ENCODE measurements around the gene CUX1.
A peak's percentile ranks its signal among the peaks of the same experiment; 100 is the strongest.

The CUX1 gene

GRCh38 chr7:102055181-102055976, 238.0 kb downstream of the CUX1 start:
- Histone ChIP-seq H3K4me1 (ENCODE audit: control insufficient read depth in 1 of 2, insufficient read depth in 1 of 2, low read depth in 1 of 2, low read length in 1 of 2) (no peaks in the 10 kb centered on the region), H3K36me3 (no peaks in the 10 kb centered on the region), H3K27me3 (no peaks in the 10 kb centered on the region), H3K4me3 (ENCODE audit: low read depth in 1 of 2, low read length in 1 of 2) (no peak overlapping the region), H3K9me3 (no peaks in the 10 kb centered on the region), H3K27ac (no peak overlapping the region)
- TF ChIP-seq CTCF (IDR thresholded peaks at IDR 0.05) = no peak

GRCh38 chr7:102059524-102059923, 242.1 kb downstream of the CUX1 start:
- no peak overlapping the region for H3K27ac ChIP-seq
- H3K4me3 ChIP-seq (ENCODE audit: low read depth in 1 of 2, low read length in 1 of 2) = no peak overlapping the region
- H3K36me3 ChIP-seq = no peaks in the 10 kb centered on the region
- TF ChIP-seq CTCF (IDR thresholded peaks at IDR 0.05) = no peak
- H3K27me3 ChIP-seq = no peaks in the 10 kb centered on the region
- peaks cover 13 to 18% of the 10 kb centered on the region in 2 experiments for H3K4me1 ChIP-seq (ENCODE audit: control insufficient read depth in 1 of 2, insufficient read depth in 1 of 2, low read depth in 1 of 2, low read length in 1 of 2)
- no peaks in the 10 kb centered on the region for H3K9me3 ChIP-seq

GRCh38 chr7:102061354-102061945, 244.0 kb downstream of the CUX1 start:
- H3K4me3 ChIP-seq (ENCODE audit: low read depth in 1 of 2, low read length in 1 of 2) = no peak overlapping the region
- H3K4me1 ChIP-seq (ENCODE audit: control insufficient read depth in 1 of 2, insufficient read depth in 1 of 2, low read depth in 1 of 2, low read length in 1 of 2) = peaks cover 23 to 28% of the 10 kb centered on the region in 2 experiments
- no peaks in the 10 kb centered on the region for H3K9me3 ChIP-seq
- H3K27me3 ChIP-seq = no peaks in the 10 kb centered on the region
- TF ChIP-seq CTCF (IDR thresholded peaks at IDR 0.05) = no peak
- peak overlapping the region; percentile 64 for H3K27ac ChIP-seq
- peaks cover 3% of the 10 kb centered on the region for H3K36me3 ChIP-seq

- no peak for TF ChIP-seq CTCF (IDR thresholded peaks at IDR 0.05)
- Histone ChIP-seq H3K27ac (peak overlapping the region; percentile 64), H3K9me3 (no peaks in the 10 kb centered on the region), H3K27me3 (no peaks in the 10 kb centered on the region), H3K36me3 (peaks cover 8% of the 10 kb centered on the region), H3K4me3 (ENCODE audit: low read depth in 1 of 2, low read length in 1 of 2) (no peak overlapping the region), H3K4me1 (ENCODE audit: control insufficient read depth in 1 of 2, insufficient read depth in 1 of 2, low read depth in 1 of 2, low read length in 1 of 2) (peaks cover 23 to 28% of the 10 kb centered on the region in 2 experiments)
These were observed 244.6 kb downstream of the CUX1 start for GRCh38 chr7:102061981-102062390.

GRCh38 chr7:102063690-102064180, 246.3 kb downstream of the CUX1 start:
- H3K4me3 ChIP-seq (ENCODE audit: low read depth in 1 of 2, low read length in 1 of 2) = no peak overlapping the region
- peak overlapping the region; percentile 72 for H3K27ac ChIP-seq
- H3K36me3 ChIP-seq = peaks cover 8% of the 10 kb centered on the region
- H3K27me3 ChIP-seq = no peaks in the 10 kb centered on the region
- TF ChIP-seq CTCF (IDR thresholded peaks at IDR 0.05) = no peak
- H3K9me3 ChIP-seq = no peaks in the 10 kb centered on the region
- H3K4me1 ChIP-seq (ENCODE audit: control insufficient read depth in 1 of 2, insufficient read depth in 1 of 2, low read depth in 1 of 2, low read length in 1 of 2) = peaks cover 23 to 28% of the 10 kb centered on the region in 2 experiments

All from neutrophil (primary cell).